ENCODE measurements around the gene SLC6A9. TPM values are rescaled to one million over a fixed set of nuclear protein-coding genes. Genes with fewer than 3 reads are reported as not detected.

The SLC6A9 gene
- total RNA-seq, 1 donor from 2014 or later: 22.8 TPM

DNA sequence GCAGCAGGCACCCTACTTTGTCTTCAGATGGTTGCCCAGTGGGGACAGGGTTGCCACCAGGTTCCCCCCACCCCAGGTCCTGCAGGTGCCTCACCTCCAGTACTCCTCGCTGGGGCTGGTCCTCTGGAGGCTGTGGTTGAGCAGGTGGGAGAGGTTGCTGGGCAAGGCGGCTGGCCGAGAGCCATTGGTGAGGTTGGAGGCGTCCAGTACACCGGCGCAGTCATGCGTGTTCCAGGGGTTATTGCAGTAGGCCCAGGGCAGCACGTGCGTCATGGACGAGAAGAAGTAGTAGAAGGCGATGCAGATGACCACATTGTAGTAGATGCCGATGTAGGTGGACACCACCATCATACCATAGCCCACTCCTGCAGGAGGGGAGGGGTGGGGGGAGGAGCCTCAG lies 23.0 kb downstream of the SLC6A9 start:
- TF ChIP-seq, protein P1, sequence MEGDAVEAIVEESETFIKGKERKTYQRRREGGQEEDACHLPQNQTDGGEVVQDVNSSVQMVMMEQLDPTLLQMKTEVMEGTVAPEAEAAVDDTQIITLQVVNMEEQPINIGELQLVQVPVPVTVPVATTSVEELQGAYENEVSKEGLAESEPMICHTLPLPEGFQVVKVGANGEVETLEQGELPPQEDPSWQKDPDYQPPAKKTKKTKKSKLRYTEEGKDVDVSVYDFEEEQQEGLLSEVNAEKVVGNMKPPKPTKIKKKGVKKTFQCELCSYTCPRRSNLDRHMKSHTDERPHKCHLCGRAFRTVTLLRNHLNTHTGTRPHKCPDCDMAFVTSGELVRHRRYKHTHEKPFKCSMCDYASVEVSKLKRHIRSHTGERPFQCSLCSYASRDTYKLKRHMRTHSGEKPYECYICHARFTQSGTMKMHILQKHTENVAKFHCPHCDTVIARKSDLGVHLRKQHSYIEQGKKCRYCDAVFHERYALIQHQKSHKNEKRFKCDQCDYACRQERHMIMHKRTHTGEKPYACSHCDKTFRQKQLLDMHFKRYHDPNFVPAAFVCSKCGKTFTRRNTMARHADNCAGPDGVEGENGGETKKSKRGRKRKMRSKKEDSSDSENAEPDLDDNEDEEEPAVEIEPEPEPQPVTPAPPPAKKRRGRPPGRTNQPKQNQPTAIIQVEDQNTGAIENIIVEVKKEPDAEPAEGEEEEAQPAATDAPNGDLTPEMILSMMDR (conservative IDR thresholded peaks at IDR 0.05): no peak
- DNase-seq (ENCODE audit: low read depth, low spot score): no peak
- Mint-ChIP-seq H3K9me3 (no peaks in the 10 kb centered on the region), H3K36me3 (ENCODE audit: low read depth) (no peaks in the 10 kb centered on the region), H3K4me1 (peaks cover 21% of the 10 kb centered on the region), H3K27me3 (ENCODE audit: low read depth) (no peaks in the 10 kb centered on the region), H3K4me3 (no peak overlapping the region), H3K27ac (ENCODE audit: unreplicated experiment) (no peak overlapping the region)

DNA sequence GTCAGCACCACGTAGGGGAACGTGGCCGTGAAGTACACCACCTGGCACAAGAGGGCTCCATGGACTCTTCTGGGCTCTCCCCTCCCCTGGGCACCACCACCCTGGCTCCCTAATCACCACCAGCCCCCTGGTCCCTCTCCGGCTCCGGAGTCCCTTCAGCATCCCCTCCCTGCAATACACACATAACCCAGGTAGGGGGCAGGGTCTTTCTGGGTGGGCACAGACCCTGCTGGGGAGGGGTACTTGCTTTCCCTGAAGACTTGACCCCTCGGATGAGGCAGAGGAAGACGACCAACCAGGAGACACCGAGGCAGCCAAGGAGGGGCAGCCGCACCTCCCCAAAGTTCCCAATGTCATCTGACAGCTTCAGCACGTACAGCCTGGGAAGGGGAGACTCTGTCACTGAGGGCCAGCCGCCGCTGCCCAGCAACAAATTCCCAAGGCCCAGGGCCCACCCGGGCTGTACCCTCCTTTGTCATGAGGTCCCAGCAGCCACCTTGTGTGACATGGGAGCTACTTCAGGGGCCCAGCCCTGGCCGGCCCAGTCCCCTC lies 28.6 kb downstream of the SLC6A9 start:
- Mint-ChIP-seq H3K4me3 (no peak overlapping the region), H3K36me3 (ENCODE audit: low read depth) (no peaks in the 10 kb centered on the region), H3K9me3 (no peaks in the 10 kb centered on the region), H3K27me3 (ENCODE audit: low read depth) (no peaks in the 10 kb centered on the region), H3K27ac (ENCODE audit: unreplicated experiment) (no peak overlapping the region), H3K4me1 (peaks cover 6% of the 10 kb centered on the region)
- TF ChIP-seq, protein P1 (conservative IDR thresholded peaks at IDR 0.05): peak; percentile 44
- DNase-seq (ENCODE audit: low read depth, low spot score): no peak

DNA sequence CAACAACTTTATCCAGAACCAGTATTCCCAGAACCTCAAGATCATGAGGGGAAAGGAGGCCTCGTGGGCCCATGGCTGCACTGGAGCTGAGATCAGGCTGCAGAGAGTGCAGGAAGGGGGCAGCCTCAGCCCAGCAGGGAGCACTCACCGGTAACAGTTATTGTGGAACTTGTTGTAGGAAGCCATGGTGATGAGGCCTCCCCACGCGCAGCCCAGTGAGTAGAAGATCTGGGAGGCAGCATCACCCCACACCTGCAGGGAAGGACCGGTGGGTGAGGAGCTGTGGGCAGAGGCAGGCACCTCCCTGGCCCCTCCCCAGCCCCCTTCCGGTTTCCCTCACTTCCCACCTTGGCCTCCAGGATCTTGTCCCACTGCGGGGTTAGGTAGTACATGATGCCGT lies 29.1 kb downstream of the SLC6A9 start:
- TF ChIP-seq, protein P1 (conservative IDR thresholded peaks at IDR 0.05): no peak
- no peaks in the 10 kb centered on the region for H3K27me3 Mint-ChIP-seq (ENCODE audit: low read depth)
- H3K27ac Mint-ChIP-seq (ENCODE audit: unreplicated experiment): no peak overlapping the region
- peaks cover 6% of the 10 kb centered on the region for H3K4me1 Mint-ChIP-seq
- no peaks in the 10 kb centered on the region for H3K9me3 Mint-ChIP-seq
- H3K36me3 Mint-ChIP-seq (ENCODE audit: low read depth): no peaks in the 10 kb centered on the region
- no peak overlapping the region for H3K4me3 Mint-ChIP-seq
- DNase-seq (ENCODE audit: low read depth, low spot score): no peak

DNA sequence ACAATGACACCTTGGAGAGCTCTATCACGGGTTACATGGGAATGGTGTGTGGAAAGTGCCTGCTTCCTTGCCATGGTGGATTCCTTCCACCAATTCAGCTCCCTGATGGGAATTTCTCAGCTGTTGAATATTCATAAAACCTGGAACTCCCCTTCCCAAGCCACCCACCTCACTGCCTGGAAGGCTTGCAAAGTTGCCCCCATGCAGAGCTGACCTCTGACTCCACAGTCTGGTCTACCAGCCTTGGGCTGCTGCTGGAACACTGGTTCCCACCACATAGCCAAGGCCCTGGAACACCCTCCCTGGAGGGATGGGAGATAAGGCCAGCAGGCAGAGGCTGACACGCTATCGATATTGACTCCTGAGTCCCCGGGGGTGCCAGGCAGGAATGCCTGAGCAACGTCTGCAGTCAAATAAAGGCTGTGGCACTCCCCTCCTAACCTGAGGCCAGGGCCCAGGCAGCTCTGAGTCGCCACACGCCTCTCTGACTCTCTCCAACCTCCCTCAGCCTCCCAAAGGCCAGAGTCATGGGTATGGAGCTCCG lies 31.1 kb downstream of the SLC6A9 start:
- DNase-seq (ENCODE audit: low read depth, low spot score): no peak
- Mint-ChIP-seq H3K4me3 (no peak overlapping the region), H3K4me1 (peaks cover 8% of the 10 kb centered on the region), H3K36me3 (ENCODE audit: low read depth) (no peaks in the 10 kb centered on the region), H3K9me3 (no peaks in the 10 kb centered on the region), H3K27me3 (ENCODE audit: low read depth) (no peaks in the 10 kb centered on the region), H3K27ac (ENCODE audit: unreplicated experiment) (no peak overlapping the region)
- TF ChIP-seq, protein P1 (conservative IDR thresholded peaks at IDR 0.05): no peak

DNA sequence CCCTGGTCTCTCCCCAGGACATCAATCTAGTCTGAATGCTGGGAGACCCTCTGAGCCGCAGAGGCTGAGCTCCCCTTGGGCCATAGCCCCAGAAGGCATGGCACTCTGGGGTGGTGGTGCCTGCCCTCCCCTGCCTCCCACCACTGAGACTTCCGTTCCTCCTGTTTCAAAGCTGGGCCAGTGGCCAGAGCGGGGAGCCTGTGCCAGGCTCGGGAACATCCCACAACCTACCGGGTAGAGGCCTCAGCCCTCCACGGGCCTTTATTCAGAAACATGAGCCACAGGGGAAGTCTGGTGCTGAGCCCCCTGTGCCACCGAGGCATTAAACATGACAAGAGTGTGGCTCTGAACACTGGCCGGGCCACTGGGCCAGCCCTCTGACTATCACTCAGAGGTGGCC lies 31.8 kb downstream of the SLC6A9 start:
- TF ChIP-seq, protein P1 (conservative IDR thresholded peaks at IDR 0.05): no peak
- Mint-ChIP-seq H3K27ac (ENCODE audit: unreplicated experiment) (peak overlapping the region; percentile 71), H3K4me1 (peaks cover 11% of the 10 kb centered on the region), H3K27me3 (ENCODE audit: low read depth) (no peaks in the 10 kb centered on the region), H3K4me3 (no peak overlapping the region), H3K36me3 (ENCODE audit: low read depth) (no peaks in the 10 kb centered on the region), H3K9me3 (no peaks in the 10 kb centered on the region)
- DNase-seq (ENCODE audit: low read depth, low spot score): no peak

All from neural crest cell (in vitro differentiated cells).